GM13976 (cell line): ENCODE measurements around the gene LZTS2.

Source experiments
- DNase-seq: peaks from one replicate; pipeline ENCODE4 v3.0.0; 2012; ENCODE audit warnings: low spot score
- CTCF ChIP-seq: IDR thresholded peaks from 2 replicates; pipeline ENCODE4 v1.5.1; 2012; ENCODE audit warnings: borderline replicate concordance, mild to moderate bottlenecking; ENCODE audit not compliant: insufficient read depth; ENCODE audit errors: extremely low read depth, missing control alignments, control extremely low read depth
- in situ Hi-C: fragments of 300-500 bp; cut with MboI; formaldehyde crosslinking; loops from one replicate; pipeline ENCODE4 v1.12.0; 2022; ENCODE audit warnings: low sequenced_read_pairs, mixed read lengths, inconsistent platforms; ENCODE audit not compliant: unreplicated experiment

The LZTS2 gene

GRCh38 chr10:101056365-101057151, 57.0 kb downstream of the LZTS2 start:
- no peak for DNase-seq
- in situ Hi-C loops: no loop called here
- TF ChIP-seq CTCF: no peak
